ENCODE data around the gene FUCA1. TPM values are rescaled to one million over a fixed set of nuclear protein-coding genes. Genes with fewer than 3 reads are reported as not detected.
"Not testable (repeated sequence)": the region's sequence is repeated elsewhere in the genome, so short reads cannot be mapped to it uniquely, and the experiment has no call there.

Gene FUCA1
- total RNA-seq, 1 experiment from 2014 or later, result 20.3 TPM

GRCh38 chr1:23902321-23903278 lies 34.5 kb upstream of the FUCA1 start:
- ChIA-PET CTCF (no interaction called here), POLR2A (ENCODE audit: unreplicated experiment) (no interaction called here)
- Histone ChIP-seq H3K9me3 (ENCODE audit: low read length) (no peaks in the 10 kb centered on the region), H3K27me3 (ENCODE audit: low read length) (no peaks in the 10 kb centered on the region), H3F3A (ENCODE audit: low read length, unreplicated experiment) (no peaks in the 10 kb centered on the region), H3K9ac (ENCODE audit: low read length) (no peak overlapping the region), H3K27ac (ENCODE audit: low read length) (no peak overlapping the region), H3K4me2 (ENCODE audit: low read length) (no peak overlapping the region), H3K4me3 (ENCODE audit: low read length) (no peak overlapping the region), H2AFZ (ENCODE audit: low read length) (no peak overlapping the region), H3K9me2 (replicated peaks; ENCODE audit: low read length) (no peaks in the 10 kb centered on the region), H4K20me1 (ENCODE audit: low read length) (no peaks in the 10 kb centered on the region), H3K79me2 (ENCODE audit: low read length) (no peaks in the 10 kb centered on the region), H3K36me3 (ENCODE audit: low read depth, low read length) (no peaks in the 10 kb centered on the region), H3K4me1 (ENCODE audit: insufficient read depth, low read length) (peaks cover 11% of the 10 kb centered on the region)
- TF ChIP-seq, protein P1, sequence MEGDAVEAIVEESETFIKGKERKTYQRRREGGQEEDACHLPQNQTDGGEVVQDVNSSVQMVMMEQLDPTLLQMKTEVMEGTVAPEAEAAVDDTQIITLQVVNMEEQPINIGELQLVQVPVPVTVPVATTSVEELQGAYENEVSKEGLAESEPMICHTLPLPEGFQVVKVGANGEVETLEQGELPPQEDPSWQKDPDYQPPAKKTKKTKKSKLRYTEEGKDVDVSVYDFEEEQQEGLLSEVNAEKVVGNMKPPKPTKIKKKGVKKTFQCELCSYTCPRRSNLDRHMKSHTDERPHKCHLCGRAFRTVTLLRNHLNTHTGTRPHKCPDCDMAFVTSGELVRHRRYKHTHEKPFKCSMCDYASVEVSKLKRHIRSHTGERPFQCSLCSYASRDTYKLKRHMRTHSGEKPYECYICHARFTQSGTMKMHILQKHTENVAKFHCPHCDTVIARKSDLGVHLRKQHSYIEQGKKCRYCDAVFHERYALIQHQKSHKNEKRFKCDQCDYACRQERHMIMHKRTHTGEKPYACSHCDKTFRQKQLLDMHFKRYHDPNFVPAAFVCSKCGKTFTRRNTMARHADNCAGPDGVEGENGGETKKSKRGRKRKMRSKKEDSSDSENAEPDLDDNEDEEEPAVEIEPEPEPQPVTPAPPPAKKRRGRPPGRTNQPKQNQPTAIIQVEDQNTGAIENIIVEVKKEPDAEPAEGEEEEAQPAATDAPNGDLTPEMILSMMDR (conservative IDR thresholded peaks at IDR 0.05; ENCODE audit: low read depth, low read length), result no peak
- TF ChIP-seq EZH2phosphoT487 (IDR thresholded peaks at IDR 0.05; ENCODE audit: borderline replicate concordance, low read length) (no peak), EZH2 (IDR thresholded peaks at IDR 0.05; ENCODE audit: low read length, unreplicated experiment) (no peak)
- intact Hi-C loops (cut with micrococcal nuclease), result no loop called here
- ATAC-seq (no peak), DNase-seq (no peak)
- no TSS peak for BruUV-seq (replicated peaks)

DNA sequence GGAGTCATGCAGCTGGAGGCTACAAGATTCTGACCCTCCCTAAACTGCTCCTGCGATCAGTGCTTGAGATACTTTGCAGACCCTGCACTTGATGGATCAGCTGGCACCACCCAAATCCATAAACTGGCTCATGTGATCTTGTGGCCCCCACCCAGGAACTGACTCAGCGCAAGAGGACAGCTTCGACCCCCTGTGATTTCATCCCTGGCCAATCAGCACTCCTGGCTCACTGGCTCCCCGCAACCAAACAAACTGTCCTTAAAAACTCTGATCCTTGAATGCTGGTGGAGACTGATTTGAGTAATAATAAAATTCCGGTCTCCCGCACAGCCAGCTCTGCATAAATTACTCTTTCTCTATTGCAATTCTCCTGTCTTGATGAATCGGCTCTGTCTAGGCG lies 31.9 kb upstream of the FUCA1 start:
- H3K9ac ChIP-seq (ENCODE audit: low read length); DNase-seq; H3K79me2 ChIP-seq (ENCODE audit: low read length); H3K27ac ChIP-seq (ENCODE audit: low read length); intact Hi-C loops (cut with micrococcal nuclease); H3K9me3 ChIP-seq (ENCODE audit: low read length); H3K4me3 ChIP-seq (ENCODE audit: low read length); CTCF ChIA-PET; H3K36me3 ChIP-seq (ENCODE audit: low read depth, low read length); H3K9me2 ChIP-seq (replicated peaks; ENCODE audit: low read length); H3K4me1 ChIP-seq (ENCODE audit: insufficient read depth, low read length); H3F3A ChIP-seq (ENCODE audit: low read length, unreplicated experiment); H2AFZ ChIP-seq (ENCODE audit: low read length); H3K4me2 ChIP-seq (ENCODE audit: low read length); H3K27me3 ChIP-seq (ENCODE audit: low read length); ATAC-seq; POLR2A ChIA-PET (ENCODE audit: unreplicated experiment); BruUV-seq (replicated peaks); H4K20me1 ChIP-seq (ENCODE audit: low read length): not testable (repeated sequence)

- peaks cover under 1% of the 10 kb centered on the region; the same call in 1 of the 2 replicates for H3K4me1 ChIP-seq (ENCODE audit: insufficient read depth, low read length)
- no peaks in the 10 kb centered on the region for H3K79me2 ChIP-seq (ENCODE audit: low read length)
- H3K4me3 ChIP-seq (ENCODE audit: low read length), result no peak overlapping the region
- DNase-seq (no peak), ATAC-seq (no peak)
- H3K9ac ChIP-seq (ENCODE audit: low read length), result no peak overlapping the region
- H3K4me2 ChIP-seq (ENCODE audit: low read length), result no peak overlapping the region
- H3F3A ChIP-seq (ENCODE audit: low read length, unreplicated experiment), result no peaks in the 10 kb centered on the region
- H3K9me2 ChIP-seq (replicated peaks; ENCODE audit: low read length), result no peaks in the 10 kb centered on the region
- POLR2A ChIA-PET (ENCODE audit: unreplicated experiment), result no interaction called here
- TF ChIP-seq, protein P1 (conservative IDR thresholded peaks at IDR 0.05; ENCODE audit: low read depth, low read length), result no peak
- no peak for TF ChIP-seq EZH2phosphoT487 (IDR thresholded peaks at IDR 0.05; ENCODE audit: borderline replicate concordance, low read length)
- no peak for TF ChIP-seq EZH2 (IDR thresholded peaks at IDR 0.05; ENCODE audit: low read length, unreplicated experiment)
- H3K27me3 ChIP-seq (ENCODE audit: low read length), result no peaks in the 10 kb centered on the region
- CTCF ChIA-PET, result no interaction called here
- H3K27ac ChIP-seq (ENCODE audit: low read length), result no peak overlapping the region
- no TSS peak for BruUV-seq (replicated peaks)
- no peaks in the 10 kb centered on the region for H4K20me1 ChIP-seq (ENCODE audit: low read length)
- H3K36me3 ChIP-seq (ENCODE audit: low read depth, low read length), result no peaks in the 10 kb centered on the region
- H3K9me3 ChIP-seq (ENCODE audit: low read length), result no peaks in the 10 kb centered on the region
- H2AFZ ChIP-seq (ENCODE audit: low read length), result no peak overlapping the region
- intact Hi-C loops (cut with micrococcal nuclease), result no loop called here
Observed at GRCh38 chr1:23899070-23899469, 31.0 kb upstream of the FUCA1 start.

Measured in PC-3 (cell line).